GM19043 (cell line): ENCODE data around the gene FZD2.
"Not testable (repeated sequence)": the region's sequence is repeated elsewhere in the genome, so short reads cannot be mapped to it uniquely, and the experiment has no call there.

Source experiments
- ATAC-seq: cut with Tn5 transposase; IDR thresholded peaks from one replicate; pipeline ENCODE4 v1.9.1; 2021; ENCODE audit warnings: low read depth; ENCODE audit not compliant: unreplicated experiment

The FZD2 gene

DNA sequence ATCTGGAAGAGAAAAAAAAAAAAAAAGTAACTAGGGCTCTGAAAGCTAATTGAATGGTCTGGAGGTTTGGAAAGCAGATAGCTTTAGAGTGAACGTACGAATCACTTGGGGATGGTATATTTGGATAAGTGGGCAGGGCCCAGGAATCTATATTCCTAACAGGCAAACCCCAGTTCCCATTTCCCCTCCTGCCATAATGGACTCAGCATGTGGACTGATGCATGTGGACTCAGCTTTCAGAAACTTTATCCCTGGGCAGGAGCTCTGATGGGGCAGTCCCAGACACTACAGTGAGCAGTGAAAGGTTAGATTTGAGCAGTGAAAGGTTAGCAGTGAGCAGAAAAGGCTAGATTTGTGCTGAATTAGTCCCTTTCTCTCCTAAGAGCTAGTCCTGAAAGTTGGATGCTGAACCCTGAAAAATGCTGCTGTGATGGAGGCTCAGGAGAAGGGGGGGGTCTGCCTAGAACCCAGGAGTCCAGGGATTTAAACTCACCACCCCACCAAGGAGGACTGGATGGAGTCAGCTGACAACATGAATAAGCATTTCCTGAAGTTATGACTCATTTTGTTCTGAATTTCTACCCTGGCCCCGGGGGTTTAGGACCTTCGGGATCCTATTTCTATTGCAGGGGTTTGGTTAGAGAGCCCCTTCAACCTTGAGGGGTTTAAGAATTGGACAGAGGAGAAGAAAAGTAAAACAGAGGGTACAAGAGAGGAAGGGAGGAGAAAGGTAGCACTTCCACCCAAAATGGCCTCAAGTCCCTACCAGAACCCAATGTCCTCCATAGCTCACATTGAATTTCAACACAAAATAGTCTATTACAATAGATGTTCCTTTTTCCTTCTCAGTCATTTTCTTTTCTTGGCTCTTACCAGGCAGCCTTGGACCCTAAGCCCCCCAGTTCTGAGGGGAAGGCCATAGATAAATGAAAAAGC is 10.3 kb upstream of the FZD2 start:
- ATAC-seq = no peak

GRCh38 chr17:44547625-44548267 is 9.5 kb upstream of the FZD2 start:
- ATAC-seq = no peak

DNA sequence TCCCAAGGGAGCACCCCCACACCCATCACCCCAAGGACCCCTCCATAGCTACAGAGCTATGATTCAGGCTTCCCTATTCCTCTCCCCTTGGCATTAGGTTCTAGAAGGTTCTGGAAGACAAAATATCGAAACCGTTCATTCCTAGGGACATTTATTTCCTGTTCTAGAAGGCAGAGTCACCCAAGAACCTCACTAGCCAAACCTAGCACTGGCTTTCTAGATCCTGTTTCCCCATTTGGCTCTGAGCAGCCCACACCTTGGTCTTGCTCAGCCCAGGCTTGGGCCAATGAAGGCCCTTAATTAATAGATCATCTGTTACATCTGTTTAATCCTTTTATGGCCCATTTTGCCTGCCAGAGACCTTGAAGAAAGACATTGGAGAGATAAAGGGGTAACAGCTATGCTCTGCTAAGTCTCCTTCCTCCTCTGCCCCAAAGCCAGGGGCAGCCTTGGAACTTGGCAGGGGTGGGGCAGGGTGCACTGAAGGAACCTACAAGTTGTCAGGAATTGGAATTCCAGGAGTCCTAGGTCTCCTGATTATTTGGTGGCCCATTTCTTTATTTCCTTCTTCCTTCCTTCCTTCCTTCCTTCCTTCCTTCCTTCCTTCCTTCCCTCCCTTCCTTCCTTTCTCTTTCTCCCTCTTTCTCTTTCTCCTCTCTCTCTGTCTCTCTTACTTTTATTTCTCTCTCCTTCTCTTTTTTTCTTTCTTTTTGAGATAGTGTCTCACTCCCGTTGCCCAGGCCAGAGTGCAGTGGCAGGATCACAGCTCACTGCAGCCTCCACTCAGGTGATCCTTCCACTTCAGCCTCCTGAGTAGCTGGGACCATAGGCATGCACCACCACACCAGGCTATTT is 8.7 kb upstream of the FZD2 start:
- ATAC-seq = no peak

GRCh38 chr17:44549686-44550085 is 7.6 kb upstream of the FZD2 start:
- no peak for ATAC-seq

- no peak for ATAC-seq
Observed at GRCh38 chr17:44552361-44552760, 4.9 kb upstream of the FZD2 start.

DNA sequence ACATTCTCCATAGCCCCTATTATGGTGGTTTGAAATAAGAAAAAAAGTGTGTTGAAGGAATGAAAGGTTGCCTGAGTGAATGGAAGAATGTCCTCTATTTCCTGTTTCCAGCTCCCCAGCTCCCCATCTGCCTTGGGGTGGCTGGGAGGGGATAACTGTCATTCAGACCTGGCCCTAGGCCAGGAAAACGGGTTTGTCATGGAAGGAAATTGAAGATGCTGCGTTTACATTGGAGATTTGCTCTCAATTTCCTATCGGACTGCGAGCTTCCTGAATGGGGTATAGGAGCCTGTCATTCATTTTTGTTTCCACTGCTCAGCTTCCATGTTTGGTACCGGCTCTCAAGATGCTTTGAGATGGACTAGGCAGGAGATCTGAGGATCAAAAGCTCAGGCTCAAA is 2.2 kb upstream of the FZD2 start:
- ATAC-seq = no peak

- ATAC-seq = no peak
Observed at GRCh38 chr17:44556166-44556831, 985 bp upstream of the FZD2 start.

GRCh38 chr17:44557651-44558285 is 484 bp downstream of the FZD2 start:
- ATAC-seq = no peak

DNA sequence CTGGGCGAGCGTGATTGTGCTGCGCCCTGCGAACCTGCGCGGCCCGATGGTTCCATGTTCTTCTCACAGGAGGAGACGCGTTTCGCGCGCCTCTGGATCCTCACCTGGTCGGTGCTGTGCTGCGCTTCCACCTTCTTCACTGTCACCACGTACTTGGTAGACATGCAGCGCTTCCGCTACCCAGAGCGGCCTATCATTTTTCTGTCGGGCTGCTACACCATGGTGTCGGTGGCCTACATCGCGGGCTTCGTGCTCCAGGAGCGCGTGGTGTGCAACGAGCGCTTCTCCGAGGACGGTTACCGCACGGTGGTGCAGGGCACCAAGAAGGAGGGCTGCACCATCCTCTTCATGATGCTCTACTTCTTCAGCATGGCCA is 1.0 kb downstream of the FZD2 start:
- no peak for ATAC-seq

DNA sequence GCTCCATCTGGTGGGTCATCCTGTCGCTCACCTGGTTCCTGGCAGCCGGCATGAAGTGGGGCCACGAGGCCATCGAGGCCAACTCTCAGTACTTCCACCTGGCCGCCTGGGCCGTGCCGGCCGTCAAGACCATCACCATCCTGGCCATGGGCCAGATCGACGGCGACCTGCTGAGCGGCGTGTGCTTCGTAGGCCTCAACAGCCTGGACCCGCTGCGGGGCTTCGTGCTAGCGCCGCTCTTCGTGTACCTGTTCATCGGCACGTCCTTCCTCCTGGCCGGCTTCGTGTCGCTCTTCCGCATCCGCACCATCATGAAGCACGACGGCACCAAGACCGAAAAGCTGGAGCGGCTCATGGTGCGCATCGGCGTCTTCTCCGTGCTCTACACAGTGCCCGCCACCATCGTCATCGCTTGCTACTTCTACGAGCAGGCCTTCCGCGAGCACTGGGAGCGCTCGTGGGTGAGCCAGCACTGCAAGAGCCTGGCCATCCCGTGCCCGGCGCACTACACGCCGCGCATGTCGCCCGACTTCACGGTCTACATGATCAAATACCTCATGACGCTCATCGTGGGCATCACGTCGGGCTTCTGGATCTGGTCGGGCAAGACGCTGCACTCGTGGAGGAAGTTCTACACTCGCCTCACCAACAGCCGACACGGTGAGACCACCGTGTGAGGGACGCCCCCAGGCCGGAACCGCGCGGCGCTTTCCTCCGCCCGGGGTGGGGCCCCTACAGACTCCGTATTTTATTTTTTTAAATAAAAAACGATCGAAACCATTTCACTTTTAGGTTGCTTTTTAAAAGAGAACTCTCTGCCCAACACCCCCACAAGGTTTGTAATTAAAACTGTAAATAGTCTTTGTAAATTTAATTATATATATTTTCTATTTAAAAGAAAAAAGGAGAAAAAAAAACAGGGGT is 1.7 kb downstream of the FZD2 start:
- no peak for ATAC-seq

- ATAC-seq = no peak
Observed at GRCh38 chr17:44559634-44560554, 2.6 kb downstream of the FZD2 start.

- ATAC-seq = no peak
Observed at GRCh38 chr17:44561237-44561623, 3.9 kb downstream of the FZD2 start.

GRCh38 chr17:44564429-44564828 is 7.1 kb downstream of the FZD2 start:
- no peak for ATAC-seq

- no peak for ATAC-seq
Observed at GRCh38 chr17:44565866-44566443, 8.7 kb downstream of the FZD2 start.

DNA sequence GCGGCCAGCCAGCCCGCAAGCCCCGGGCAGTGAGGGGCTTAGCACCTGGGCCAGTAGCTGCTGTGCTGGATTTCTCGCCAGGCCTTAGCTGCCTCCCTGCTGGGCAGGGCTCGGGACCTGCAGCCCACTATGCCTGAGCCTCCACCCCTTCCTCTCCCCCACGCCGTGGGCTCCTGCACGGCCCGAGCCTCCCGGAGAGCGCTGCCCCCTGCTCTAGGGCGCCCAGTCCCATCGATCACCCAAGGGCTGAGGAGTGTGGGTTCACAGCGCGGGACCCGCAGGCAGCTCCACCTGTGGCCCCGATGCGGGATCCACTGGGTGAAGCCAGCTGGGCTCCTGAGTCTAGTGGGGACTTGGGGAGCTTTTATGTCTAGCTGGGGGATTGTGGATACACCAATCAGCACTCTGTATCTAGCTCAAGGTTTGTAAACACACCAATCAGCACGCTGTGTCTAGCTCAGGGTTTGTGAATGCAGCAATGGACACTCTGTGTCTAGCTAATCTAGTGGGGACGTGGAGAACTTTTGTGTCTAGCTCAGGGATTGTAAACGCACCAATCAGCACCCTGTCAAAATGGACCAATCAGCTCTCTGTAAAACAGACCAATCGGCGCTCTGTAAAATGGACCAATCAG is 11.1 kb downstream of the FZD2 start:
- ATAC-seq = not testable (repeated sequence)

GRCh38 chr17:44568945-44569858 is 11.9 kb downstream of the FZD2 start:
- ATAC-seq = no peak
